Fibroblast of the aortic adventitia (primary cell): Measurements from ENCODE around the gene RPL10A. TPM values are rescaled to one million over a fixed set of nuclear protein-coding genes. Genes with fewer than 3 reads are reported as not detected.

ENCODE experiments used
- DNase-seq: peaks from one replicate; pipeline ENCODE4 v3.0.0-alpha.2; 2010; ENCODE audit warnings: low read depth
- H3K4me3 ChIP-seq: 2 replicates; pipeline ENCODE4 v1.5.1; 2011; ENCODE audit warnings: low read depth, mild to moderate bottlenecking, control low read depth, low read length, moderate library complexity
- total RNA-seq: library from RNA; depleted of rRNA; stranded (reverse); fragments of >200 nt; gene quantifications from 2 replicates; pipeline ENCODE4 v1.2.3, GENCODE V29; 2012; ENCODE audit warnings: low replicate concordance
- TF ChIP-seq, protein P1 (sequence below): IDR thresholded peaks from 2 replicates; pipeline ENCODE4 v1.5.1; 2011; ENCODE audit warnings: mild to moderate bottlenecking, low read length, control low read depth, inconsistent platforms; ENCODE audit not compliant: insufficient read depth

The RPL10A gene
- total RNA-seq, 1 donor = 1,853 TPM

- peak; percentile 68 for DNase-seq
- TF ChIP-seq, protein P1, sequence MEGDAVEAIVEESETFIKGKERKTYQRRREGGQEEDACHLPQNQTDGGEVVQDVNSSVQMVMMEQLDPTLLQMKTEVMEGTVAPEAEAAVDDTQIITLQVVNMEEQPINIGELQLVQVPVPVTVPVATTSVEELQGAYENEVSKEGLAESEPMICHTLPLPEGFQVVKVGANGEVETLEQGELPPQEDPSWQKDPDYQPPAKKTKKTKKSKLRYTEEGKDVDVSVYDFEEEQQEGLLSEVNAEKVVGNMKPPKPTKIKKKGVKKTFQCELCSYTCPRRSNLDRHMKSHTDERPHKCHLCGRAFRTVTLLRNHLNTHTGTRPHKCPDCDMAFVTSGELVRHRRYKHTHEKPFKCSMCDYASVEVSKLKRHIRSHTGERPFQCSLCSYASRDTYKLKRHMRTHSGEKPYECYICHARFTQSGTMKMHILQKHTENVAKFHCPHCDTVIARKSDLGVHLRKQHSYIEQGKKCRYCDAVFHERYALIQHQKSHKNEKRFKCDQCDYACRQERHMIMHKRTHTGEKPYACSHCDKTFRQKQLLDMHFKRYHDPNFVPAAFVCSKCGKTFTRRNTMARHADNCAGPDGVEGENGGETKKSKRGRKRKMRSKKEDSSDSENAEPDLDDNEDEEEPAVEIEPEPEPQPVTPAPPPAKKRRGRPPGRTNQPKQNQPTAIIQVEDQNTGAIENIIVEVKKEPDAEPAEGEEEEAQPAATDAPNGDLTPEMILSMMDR = no peak
- peak overlapping the region; percentile 77 for H3K4me3 ChIP-seq
These were observed 29.6 kb downstream of the RPL10A start for GRCh38 chr6:35497571-35498421.

- no peak for DNase-seq
- H3K4me3 ChIP-seq = peak overlapping the region; percentile 77
- TF ChIP-seq, protein P1 = no peak
These were observed 30.3 kb downstream of the RPL10A start for GRCh38 chr6:35498422-35499067.

- no peak for DNase-seq
- TF ChIP-seq, protein P1 = no peak
These were observed 31.2 kb downstream of the RPL10A start for GRCh38 chr6:35499372-35499771.

GRCh38 chr6:35500782-35501181, 32.6 kb downstream of the RPL10A start:
- no peak for DNase-seq
- no peak overlapping the region for H3K4me3 ChIP-seq
- TF ChIP-seq, protein P1 = no peak

More at GRCh38 chr6:35499372-35499771, 31.2 kb downstream of the RPL10A start:
- H3K4me3 ChIP-seq = no peak overlapping the region

- no peak overlapping the region for H3K4me3 ChIP-seq
- TF ChIP-seq, protein P1 = no peak
- no peak for DNase-seq
These were observed 33.6 kb downstream of the RPL10A start for GRCh38 chr6:35501784-35502183.

DNA sequence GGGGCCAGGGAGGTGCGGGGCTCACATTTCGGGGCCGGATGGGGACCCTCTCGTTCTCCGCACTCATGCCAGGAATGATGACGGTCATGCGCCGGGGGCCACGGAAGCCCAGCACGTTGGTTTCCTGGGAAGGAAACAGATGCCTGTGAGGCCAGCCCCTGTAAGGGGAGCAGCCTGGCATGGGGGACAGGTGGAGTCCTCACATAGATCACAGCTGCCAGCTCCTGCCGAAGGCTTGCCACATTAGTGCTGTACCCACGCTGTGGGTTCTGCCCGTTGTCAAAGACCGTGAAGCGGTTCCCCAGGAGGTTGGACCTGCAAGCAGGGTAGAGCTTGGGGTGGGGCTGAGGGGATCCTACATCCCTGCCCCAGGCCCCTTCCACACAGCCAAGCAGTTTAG, 35.3 kb downstream of the RPL10A start:
- no peak for DNase-seq
- no peak overlapping the region for H3K4me3 ChIP-seq
- TF ChIP-seq, protein P1 = no peak
